ENCODE results near the gene DSCAM.

The DSCAM gene

DNA sequence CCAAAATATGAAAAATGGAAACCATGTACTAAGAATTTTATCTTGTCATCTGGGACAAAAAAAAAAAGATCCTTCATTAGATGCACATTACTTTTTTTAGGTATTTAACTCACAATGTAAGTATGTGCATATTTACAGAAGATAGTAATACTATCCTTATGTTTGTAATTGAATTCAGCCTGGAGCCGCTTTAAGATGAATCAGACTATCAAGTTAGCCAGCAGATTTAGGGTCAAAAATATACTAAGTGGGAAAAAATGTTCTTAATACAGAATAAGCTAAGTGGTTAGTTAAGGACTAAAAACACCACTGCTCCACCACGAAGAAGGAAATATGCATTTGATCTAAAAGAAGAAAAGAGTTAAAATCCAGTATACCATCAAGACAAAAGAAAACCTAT is 49.1 kb downstream of the DSCAM start:
- no peak for TF ChIP-seq CTCF (conservative IDR thresholded peaks at IDR 0.05)
- H3K27ac ChIP-seq: no peak overlapping the region

DNA sequence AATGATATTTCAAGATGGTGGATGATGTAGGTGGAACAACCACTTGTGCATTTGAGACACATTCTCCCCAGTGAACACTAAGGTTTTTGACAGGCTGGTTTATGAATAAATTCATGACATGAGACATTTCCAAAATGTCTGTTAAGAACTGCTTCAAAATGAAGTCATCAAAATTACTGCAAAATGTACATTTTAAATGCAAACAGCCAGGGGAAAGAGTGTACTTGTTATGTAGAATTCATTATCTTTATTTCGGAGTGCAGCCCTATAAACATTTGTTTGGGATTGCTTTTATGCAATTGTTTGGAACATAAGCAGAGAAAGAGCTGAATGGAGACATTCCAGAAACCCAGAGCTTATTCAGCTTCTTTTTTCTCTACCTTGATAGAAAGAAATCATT is 49.5 kb downstream of the DSCAM start:
- no peak for TF ChIP-seq CTCF (conservative IDR thresholded peaks at IDR 0.05)

GRCh38 chr21:40796464-40796863 is 50.5 kb downstream of the DSCAM start:
- TF ChIP-seq CTCF (conservative IDR thresholded peaks at IDR 0.05): no peak
- no peak overlapping the region for H3K27ac ChIP-seq

More for the DNA sequence above, 49.5 kb downstream of the DSCAM start:
- H3K27ac ChIP-seq: no peak overlapping the region

GRCh38 chr21:40795313-40795712 is 51.6 kb downstream of the DSCAM start:
- no peak for TF ChIP-seq CTCF (conservative IDR thresholded peaks at IDR 0.05)
- H3K27ac ChIP-seq: no peak overlapping the region

- no peak for TF ChIP-seq CTCF (conservative IDR thresholded peaks at IDR 0.05)
- peak overlapping the region; percentile 36 for H3K27ac ChIP-seq
These were observed 54.1 kb downstream of the DSCAM start for GRCh38 chr21:40792691-40793456.

DNA sequence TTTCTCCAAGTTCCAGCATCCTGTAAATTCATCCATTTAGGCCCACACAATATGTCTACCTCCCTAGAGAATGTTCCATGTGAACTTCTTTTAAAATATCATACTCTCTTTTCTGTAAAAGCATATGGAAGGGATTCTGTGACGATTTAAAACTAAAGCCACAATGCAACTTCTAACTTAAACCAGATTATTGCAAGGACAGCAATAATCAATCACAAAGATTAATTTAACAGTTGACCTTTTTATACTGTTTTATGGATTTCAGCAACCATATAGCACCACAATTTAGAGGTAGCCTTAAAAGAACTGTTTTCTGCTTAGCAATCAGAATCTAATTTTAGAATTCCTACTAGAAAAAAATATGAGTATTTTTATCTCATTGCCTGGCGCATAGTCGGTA is 58.3 kb downstream of the DSCAM start:
- TF ChIP-seq CTCF (conservative IDR thresholded peaks at IDR 0.05): no peak
- H3K27ac ChIP-seq: no peak overlapping the region

DNA sequence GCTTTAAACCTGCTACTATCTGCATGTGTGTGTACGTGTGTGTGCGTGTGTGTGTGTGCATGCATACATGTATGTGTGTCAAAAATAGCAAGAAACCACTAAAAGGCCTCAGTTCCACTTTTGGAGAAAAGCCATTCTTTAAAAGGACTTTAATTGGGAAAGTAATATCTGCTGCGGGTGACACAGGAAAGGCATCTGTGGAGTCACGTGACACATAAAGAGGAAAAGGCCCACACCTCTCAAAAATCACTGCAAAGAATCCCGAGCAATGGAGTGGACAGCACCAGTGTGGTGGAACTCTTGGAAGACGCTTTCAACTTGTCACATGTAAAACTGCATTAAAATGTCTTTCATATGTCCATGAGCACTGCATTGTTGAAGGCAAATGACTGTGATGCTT is 63.6 kb downstream of the DSCAM start:
- no peak for TF ChIP-seq CTCF (conservative IDR thresholded peaks at IDR 0.05)
- H3K27ac ChIP-seq: no peak overlapping the region

All from VCaP (cell line).